GM21737 (cell line): ENCODE measurements around the gene GNG13.
"Not testable (repeated sequence)": the region's sequence is repeated elsewhere in the genome, so short reads cannot be mapped to it uniquely, and the experiment has no call there.

Experiments
- ATAC-seq: cut with Tn5 transposase; IDR thresholded peaks from one replicate; pipeline ENCODE4 v1.9.1; 2021; ENCODE audit warnings: mild to moderate bottlenecking, moderate library complexity; ENCODE audit not compliant: unreplicated experiment

GNG13 gene

DNA sequence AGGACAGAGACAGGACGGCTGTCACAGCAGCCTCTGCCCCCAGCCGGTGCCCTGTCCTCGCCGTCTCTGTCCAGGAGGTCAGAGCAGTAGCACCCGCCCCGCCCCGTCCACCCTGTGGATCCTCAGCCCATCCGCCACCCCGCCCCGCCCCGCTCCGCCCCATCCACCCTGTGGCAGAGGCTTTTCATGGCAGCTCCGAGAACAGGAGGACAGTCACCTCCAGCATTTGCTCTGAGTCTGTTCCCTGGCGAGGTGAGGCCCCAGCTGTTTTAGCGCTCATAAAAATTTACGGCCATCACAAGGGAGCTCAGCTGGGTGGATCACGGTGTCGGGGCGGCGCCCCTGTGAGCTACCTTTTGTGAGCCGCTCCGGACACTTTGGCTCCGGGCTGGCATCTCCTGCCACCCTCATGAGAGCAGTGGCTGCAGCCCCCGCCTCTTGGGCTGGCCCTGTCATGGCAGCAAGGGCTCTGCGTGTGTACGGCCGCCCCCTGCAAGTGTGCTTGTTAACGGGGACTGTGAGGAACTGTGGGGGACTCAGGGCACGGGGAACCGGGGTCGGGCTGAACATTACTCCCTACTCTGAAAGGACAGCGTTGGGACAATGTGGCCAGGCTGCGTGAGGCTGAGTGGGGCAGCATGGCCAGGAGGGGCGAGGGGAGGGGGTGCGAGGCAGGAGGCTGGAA is 32.3 kb upstream of the GNG13 start:
- no peak for ATAC-seq

DNA sequence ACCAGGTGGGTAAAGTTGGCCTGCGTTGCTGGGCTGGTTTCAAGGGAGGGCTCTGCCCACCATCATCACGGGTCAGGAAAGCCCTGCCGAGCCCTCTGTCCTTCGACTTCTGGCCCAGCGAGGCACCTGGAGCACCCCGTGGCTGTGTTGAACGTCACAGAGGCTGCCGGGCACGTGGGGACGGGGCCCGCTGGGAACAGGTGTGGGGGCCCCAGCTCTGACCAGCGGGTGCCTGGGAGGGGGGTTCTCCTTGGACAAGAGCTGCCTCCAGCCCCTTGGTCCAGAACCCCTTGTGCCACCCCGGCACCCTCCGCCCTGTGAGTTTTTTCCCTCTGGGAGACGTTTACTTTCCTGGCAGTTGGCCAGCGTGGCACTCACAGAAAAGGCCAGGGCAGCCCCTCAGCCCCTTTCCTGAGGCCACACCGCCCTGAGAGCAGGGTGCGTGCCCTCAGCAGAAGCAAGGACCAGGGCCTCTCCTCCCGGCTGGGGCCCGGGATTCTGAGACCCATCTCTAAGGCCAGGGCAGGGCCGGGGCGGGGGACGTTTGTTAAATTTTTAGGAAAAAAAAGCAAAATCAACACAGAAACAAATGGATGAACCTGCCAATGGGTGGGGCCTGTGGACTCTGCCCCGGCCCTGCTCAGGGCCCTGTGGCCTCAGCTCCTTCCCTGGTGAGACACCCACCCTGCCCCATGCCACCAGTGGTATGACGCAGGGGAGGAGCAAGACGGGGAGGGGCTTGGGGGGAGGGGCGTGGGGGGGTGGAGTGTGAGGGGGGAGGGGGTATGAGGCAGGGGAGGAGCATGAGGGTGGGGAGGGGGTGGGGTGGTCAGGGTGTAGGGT is 31.3 kb upstream of the GNG13 start:
- ATAC-seq: no peak

DNA sequence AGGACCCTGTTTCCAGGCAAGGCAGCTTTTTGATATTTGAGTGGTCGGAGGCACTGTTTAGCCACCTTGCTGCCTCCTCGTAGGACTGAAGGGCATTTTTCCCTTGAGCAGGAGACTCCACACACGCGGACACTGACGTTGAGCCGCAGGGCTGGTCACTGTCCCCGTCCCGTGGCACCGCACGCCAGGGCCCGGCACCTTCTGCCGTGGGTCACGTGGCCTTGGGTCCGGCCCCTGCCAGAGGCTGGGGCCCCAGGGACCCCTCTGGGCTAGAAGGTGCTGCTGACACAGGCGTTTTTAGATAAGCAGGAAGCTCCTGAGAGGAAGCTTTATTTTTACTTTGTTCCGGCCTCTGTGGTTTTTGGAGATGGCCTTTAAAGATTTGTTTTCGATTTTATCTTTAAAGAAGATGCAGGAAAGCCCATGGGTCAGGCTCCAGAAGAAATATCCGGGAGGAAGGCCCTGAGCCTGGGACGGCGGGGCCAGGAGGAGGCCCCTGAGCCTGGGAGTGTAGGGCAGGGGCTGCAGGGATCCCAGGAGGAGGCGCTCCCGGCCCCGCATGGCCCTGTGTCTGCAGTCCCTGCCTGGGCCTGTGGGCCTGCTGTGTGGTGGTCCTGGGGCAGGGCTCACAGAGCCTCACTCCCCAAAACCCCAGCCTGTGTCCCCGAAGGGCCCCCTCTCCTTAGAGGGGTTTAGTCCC is 30.5 kb upstream of the GNG13 start:
- no peak for ATAC-seq

DNA sequence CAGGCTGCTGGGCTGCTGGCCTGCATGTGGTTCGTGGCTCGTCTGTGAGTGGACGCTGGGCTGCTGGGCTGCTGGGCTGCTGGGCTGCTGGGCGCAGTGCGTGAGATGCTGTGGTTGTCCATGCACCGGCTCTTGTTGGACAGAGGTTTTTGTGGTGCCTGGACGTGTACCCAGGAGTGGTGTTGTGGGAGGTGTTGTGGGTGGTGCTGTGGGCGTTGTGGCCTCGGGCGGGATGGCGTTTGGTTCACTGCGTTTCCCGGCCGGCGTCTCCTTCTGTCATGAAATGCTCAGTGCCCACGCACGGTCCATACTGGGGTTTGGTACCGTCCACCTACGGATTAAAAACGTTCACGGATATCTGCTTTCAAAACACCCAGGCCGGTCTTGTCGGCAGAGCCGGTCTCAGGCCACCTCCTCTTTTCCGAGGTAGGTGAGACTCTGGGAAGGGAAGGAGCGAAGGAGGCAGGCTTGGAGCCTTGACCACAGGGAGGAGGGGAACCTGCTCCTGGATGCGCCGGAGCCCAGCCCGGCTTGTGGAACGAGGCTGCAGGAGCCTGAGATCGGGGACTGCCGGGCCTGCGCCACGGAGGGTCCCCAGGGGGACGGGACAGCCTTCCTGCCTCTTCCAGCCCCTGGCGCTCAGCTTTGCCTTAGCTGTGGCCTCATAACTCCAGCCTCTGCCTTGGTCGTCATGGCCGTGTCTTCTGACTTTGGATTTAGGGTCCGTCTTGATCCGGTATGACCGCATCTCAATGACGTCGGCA is 29.8 kb upstream of the GNG13 start:
- no peak for ATAC-seq

DNA sequence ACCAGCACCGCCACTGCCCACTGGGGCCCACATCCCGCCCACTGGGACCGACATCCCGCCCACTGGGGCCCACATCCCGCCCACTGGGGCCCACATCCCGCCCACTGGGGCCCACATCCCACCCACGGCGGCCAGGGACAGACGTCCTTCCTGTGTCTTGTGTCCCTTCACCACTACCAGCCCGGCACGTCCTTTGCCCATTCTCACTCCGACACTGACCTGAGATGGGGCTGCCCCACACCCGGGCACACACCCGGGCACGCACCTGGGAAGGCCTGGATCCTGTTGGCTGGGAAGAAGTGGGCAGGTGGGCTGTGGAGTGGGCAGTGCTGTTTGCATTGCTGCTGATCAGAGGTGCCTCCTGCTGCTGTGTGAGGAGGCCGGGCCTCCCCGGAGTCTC is 28.4 kb upstream of the GNG13 start:
- no peak for ATAC-seq

DNA sequence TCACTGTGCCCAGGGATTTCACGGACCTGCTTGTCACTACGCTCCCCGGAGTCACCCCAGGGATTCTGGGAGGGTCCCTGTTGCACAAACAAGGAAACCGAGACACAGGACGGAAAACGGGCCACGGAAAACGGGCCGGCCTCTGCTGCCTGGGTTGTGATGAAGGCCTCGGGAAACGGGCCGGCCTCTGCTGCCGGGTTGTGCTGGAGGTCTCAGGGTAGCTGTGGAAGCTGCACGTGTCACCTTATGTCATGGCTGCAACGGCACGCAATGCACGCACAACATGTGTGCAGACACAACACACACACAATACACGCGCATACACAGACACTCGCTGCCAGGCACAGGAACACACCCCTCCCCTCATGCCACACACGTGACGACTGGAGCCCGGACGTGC is 27.0 kb upstream of the GNG13 start:
- ATAC-seq: no peak

DNA sequence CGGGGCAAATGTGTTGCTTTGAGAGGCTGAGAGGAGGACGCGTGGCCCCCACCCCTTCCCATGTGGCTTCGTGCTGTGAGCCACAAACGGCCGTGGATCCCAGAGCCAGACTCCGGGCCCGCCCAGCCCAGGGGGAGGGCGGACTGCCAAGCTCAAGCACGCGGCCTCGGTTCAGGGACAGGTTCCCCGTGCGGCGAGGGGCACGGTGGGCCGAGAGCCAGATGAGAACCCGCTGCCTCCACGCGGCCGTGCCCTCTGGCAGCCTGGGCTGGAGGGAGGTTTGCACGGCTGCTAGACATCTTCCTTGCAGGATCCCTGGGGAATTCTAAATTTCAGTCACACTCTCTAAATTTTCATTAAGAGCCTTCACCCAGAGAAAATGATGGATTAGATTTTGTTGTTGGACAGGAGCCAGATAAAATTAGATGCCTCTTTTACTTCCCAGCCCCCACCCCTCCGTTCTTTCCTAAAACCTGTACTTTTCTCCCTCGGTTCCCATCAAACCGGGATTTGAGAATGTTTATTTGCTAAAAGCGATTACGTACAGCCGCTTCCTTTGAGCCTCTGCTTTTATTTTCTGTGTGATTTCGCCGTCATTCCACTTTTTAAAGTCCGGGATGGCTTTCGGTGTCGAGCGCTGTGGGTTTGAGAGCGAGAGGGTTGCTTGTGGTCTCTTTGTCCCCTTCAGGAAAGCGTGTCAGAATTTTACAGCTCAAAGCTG is 25.0 kb upstream of the GNG13 start:
- ATAC-seq: no peak

DNA sequence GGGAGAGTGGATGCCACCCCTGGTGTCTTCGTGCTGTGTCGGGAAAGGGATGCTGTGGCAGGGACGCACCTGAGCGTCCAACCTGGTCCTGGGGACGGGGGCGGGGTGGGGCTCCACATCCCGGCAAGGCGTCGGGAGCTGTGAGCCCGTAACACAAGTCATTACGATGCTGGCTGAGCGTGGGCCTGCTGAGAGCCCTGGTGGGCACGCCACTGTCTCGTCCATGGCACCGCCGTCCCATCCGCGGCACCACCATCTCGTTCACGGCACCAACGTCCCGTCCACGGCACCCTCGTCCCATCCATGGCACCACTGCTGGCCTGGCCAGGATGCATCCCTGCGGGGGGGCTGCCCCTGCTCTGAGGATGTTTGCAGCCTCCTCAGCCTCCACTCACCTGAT is 24.1 kb upstream of the GNG13 start:
- no peak for ATAC-seq

DNA sequence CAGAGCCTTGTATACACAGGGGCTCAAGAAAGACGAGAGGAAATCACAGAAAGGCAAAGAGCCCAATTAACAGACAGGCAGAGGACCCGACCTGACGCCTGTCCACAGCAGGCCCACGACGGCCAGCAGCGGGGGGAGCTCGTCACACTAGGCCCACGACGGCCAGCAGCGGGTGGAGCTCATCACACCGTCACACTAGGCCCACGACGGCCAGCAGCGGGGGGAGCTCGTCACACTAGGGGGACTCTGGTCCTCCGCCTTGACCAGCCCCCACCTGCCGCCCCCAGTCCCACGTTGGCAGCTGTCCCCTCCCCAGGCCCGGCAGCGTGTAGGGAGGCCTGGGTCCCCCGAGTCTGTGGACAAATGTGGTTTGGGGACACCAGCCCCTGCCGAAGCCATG is 23.7 kb upstream of the GNG13 start:
- ATAC-seq: no peak

DNA sequence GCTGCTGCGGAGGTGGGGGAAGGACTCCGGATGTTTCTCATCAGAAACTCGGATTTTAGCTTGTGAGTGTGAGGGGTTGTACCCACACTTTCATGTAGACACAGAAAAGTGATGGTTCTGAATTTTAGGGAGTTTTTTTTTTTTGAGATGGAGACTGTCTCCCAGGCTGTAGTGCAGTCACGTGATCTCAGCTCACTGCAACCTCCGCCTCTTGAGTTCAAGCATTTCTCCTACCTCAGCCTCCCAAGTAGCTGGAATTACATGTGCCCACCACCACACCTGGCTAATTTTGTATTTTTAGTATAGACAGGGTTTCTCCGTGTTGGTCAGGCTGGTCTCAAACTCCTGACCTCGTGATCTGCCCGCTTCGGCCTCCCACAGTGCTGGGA is 22.4 kb upstream of the GNG13 start:
- ATAC-seq: no peak

DNA sequence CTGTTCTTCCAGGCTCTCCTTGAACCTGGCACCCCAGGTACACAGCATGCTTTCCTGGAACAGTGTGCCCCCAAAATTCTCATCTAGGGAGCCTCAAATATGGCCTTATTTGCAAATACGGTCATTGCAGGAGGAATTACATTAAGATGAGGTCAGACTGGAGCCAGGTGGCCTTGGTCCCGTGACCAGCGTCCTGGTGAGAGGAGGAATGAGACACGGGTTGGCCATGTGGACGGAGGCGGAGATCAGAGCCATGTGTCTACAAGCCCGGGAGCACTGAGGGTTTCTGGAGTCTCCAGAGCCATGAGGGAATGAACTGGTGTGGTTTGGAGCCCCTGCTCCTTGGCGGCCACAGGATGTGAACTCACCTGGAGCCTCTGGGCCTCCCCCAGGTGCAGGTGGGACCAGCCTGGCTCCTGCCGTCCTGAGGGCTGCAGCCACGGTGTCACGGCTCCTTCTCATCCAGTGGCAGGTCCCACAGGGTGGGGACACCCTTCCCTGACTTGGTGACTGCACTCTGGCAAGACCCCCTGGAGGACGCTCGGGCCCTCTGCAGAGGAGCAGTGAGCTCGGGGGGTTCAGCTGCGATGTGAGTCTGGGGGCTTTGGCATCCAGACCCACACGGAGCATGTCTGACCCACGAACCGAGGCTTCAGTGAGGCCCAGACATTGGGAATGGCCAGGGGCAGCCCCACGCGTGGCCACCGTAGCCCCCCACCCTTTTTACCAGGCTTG is 21.8 kb upstream of the GNG13 start:
- no peak for ATAC-seq

DNA sequence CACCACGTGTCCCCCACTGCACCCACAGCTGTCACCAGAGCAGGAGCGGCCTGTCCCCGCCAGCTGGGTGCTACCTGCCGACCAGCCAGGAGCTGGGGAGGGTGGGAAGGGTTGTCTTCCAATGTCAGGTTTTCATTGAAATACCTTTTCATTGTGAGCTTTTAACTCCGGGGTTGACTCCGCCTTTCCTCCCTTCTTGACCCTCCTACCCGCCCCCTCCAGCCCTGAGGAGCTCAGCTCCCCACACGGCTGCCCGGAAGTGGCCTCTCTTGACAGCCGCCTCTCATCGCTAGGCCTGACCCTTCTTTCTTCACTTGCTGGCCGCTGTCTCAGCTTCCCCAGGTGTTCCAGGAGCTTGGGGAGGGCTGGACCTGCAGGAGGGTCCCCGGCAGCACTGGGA is 21.2 kb upstream of the GNG13 start:
- ATAC-seq: no peak

DNA sequence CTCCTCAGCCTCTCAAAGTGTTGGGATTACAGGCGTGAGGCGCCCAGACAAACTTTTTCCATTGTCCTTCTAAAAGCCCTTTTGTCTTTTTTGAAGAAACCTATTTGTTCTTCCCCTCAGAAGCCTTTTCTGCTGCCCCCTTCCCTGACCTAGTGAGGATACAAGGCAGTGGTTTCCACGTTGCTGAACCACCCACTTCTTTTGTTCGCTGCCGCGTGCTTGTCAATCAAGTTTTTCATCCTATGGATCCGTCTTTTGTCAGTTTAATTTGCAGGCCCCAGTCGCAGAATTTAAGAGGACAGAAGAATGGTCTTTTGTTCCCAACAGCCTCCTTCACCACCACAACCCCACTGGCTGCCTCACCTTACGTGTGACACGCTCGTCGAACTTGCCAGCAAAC is 20.2 kb upstream of the GNG13 start:
- ATAC-seq: no peak

DNA sequence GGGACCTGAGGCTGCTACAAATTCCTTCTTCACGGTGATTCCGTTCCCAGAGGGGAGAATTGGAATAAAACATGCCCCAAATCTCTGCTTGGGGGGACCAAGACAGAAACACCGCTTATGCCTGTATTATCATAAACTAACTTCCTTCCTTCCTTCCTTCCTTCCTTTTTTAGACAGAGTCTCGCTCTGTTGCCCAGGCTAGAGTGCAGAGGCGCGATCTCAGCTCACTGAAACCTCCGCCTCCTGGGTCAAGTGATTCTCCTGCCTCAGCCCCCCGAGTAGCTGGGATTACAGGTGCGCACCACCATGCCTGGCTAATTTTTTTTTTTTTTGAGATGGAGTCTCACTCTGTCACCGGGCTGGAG is 19.5 kb upstream of the GNG13 start:
- ATAC-seq: not testable (repeated sequence)

DNA sequence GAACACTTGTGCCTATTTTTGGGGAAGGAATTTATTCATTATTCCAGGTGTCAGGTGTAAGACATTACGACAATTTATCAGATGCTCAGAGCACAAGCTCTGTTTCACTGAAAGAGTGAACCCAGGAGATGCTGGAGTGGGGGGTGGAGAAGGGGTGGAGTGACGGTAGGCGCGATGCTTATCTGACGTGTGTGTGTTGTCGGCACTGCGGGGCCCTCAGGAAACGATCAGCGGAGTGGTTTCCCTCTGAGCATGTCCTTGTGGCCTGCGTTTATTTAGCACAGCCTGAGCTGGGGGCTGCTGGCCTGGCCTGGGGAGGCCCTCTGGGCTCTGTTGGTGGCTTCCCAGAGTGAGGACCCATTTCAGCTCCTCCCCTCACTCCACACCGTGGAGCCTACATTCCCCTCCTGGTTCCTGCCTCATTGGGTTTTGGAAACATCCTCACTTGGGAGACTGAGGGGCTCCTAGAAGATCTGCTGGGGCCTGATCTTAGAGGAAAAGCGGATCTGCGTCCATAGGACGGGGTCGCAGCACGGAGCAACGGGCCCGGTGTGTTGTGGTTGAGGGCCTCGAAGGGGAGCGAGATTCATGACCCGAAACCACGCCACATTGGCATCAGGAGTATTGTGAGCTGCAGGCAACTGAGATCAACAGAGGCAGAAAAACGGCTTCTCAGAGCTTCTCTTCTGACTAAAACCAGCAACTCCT is 19.0 kb upstream of the GNG13 start:
- ATAC-seq: no peak

DNA sequence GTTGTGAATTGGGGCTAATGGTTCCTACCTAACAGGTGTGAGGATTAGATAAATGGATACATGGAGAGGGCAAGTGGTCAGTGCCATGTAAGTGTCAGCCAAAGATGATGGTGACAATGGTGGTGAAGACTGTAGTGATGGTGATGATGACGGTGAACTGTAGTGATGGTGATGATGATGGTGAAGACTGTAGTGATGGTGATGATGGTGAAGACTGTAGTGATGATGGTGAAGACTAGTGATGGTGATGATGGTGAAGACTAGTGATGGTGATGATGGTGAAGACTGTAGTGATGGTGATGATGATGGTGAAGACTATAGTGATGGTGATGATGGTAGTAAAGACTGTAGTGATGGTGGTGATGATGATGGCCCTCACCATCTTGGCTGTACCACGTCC is 18.1 kb upstream of the GNG13 start:
- no peak for ATAC-seq

DNA sequence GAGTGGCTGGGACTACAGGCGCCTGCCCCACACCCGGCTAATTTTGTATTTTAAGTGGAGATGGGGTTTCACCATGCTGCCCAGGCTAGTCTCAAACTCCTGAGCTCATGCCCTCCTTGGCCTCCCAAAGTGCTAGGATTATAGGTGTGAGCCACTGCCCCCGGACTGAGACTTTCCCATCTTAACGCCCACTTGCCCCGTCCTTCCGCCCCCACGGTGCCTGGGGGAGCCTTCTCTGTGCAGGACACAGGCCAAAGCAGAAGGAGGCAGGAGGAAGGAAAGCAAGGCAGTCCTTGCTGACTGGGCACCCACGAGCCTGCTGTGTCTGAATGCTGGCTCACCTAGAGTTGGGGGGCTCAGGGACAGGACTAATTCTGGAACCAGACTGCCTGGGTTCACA is 17.6 kb upstream of the GNG13 start:
- no peak for ATAC-seq

DNA sequence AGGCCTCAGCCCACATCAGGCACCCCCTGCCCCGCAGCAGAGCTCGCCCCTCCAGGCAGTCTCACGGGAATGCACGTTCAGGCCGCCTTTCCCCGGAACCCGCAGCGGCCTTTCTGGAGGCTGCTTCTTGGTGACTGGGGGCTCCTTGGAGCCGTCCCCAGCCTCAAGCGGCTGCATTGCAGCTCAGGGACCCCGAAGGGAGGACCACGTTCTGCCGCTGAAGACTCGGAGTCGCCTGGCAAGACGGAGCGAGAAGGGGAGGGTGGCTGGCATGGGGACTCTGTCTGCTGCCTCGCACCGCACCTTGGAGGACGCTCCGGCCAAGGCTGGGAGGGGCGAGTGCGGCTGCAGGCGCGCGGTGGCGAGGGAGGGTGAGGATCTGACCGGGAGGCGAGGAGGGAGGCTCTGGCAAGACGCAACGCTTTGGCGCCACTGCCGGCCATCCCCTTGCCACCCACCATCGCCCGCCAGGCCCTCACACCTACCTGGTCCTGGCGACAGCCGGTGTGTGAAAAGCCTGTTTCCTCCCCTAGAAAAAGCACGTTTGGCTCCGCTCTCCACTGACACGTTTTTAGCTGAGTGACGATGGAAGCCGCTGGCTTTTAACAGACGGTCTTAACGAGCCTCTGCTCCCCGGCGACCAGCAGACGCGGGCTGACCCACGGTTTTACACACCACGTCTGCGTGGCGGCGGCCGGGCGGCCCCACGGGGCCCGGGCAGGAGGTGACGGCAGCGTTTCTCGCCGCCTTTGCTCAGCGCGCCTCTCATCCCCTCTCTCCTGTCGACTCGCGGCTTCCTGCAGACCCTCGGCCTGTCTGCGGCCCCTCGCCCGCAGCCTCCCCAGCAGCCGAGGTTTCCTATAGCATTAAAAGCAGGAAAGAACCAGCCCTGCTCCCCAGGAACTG is 16.7 kb upstream of the GNG13 start:
- no peak for ATAC-seq
